Measurements from ENCODE around the gene HOXC5. TPM values are rescaled to one million over a fixed set of nuclear protein-coding genes. Genes with fewer than 3 reads are reported as not detected.

Gene HOXC5
- total RNA-seq, 1 experiment from 2014 or later: 1.1 TPM

DNA sequence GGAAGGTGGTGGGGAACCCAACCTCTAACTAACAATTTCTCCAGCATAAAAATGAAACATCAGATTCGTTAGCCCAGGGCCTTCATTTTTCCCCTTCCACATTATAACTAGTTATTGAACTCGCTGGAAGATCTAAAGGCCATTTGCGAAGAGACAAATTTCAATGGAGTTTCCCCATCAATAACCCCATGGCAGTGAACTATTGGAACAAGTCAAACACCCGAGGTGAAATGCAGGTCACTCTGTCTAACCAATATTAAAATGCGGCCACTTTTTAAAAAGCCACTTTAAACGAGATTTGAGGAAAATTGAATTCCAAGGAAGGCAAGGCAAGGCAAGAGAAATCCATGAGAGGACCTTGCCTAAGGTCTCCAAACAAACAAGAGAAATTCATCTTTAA, 16.3 kb downstream of the HOXC5 start:
- H3K27ac ChIP-seq (ENCODE audit: low read depth, low read length): no peak overlapping the region
- no peaks in the 10 kb centered on the region for H4K20me1 ChIP-seq (ENCODE audit: insufficient read depth)
- no peaks in the 10 kb centered on the region for H3K27me3 ChIP-seq (ENCODE audit: insufficient read depth, low read length)
- no peak overlapping the region for H3K4me2 ChIP-seq (ENCODE audit: low read length)
- no peak for TF ChIP-seq CBX3 (IDR thresholded peaks at IDR 0.05; ENCODE audit: low read depth)
- TF ChIP-seq ATF3 (IDR thresholded peaks at IDR 0.05): no peak
- no peak for TF ChIP-seq EZH2 (IDR thresholded peaks at IDR 0.05)
- no peak for TF ChIP-seq SRF (IDR thresholded peaks at IDR 0.05; ENCODE audit: low read depth)
- no peak overlapping the region for H2AFZ ChIP-seq (ENCODE audit: low read depth, low read length, poor library complexity, severe bottlenecking)
- ChIA-PET RAD21 (ENCODE audit: low non-redundant PET in 1 of 2, low total read pairs in 2 of 2, uncharacterized antibody in 2 of 2, unreplicated experiment in 2 of 2) (no interaction called here), CTCF (no interaction called here), POLR2A (no interaction called here)
- ATAC-seq: no peak
- H3K9ac ChIP-seq (ENCODE audit: low read length): no peak overlapping the region
- no peaks in the 10 kb centered on the region for H3K9me2 ChIP-seq (ENCODE audit: insufficient read depth)
- H3K4me3 ChIP-seq (replicated peaks in 1 of 2; ENCODE audit: low read depth in 1 of 2, low read length in 2 of 2): no peak overlapping the region
- no peaks in the 10 kb centered on the region for H3K79me2 ChIP-seq (ENCODE audit: insufficient read depth, low read length)
- no peaks in the 10 kb centered on the region for H3K9me3 ChIP-seq (ENCODE audit: control insufficient read depth in 1 of 2, insufficient read depth in 1 of 2, low read depth in 1 of 2, low read length in 2 of 2)
- no peaks in the 10 kb centered on the region for H3K36me3 ChIP-seq (ENCODE audit: control insufficient read depth in 1 of 2, insufficient read depth in 2 of 2, low read length in 2 of 2)
- no peaks in the 10 kb centered on the region for H3K4me1 ChIP-seq (ENCODE audit: control insufficient read depth in 1 of 2, insufficient read depth in 2 of 2, low read length in 2 of 2)
- no peak for DNase-seq (ENCODE audit: low read depth, low spot score)
- intact Hi-C loops (cut with micrococcal nuclease): no loop called here
- no TSS peak for BruUV-seq (replicated peaks)

DNA sequence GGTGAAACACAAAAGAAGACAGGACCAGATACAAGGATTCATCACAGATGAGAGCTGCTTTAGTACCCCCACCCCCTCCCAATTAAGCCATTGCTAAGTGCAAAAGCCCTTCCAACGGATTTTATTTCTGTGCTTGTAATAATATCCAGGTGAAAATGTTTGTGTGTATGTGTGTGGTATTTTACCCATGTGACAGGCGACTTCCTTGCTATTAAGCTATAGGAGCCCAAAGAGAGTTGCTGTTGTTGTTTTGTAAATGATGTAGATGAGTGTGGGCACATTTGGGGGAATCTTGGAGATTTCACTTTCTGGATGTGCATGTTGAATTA, 17.6 kb downstream of the HOXC5 start:
- DNase-seq (ENCODE audit: low read depth, low spot score) (no peak), ATAC-seq (no peak)
- BruUV-seq (replicated peaks): no TSS peak
- Histone ChIP-seq H3K4me1 (ENCODE audit: control insufficient read depth in 1 of 2, insufficient read depth in 2 of 2, low read length in 2 of 2) (no peaks in the 10 kb centered on the region), H3K9me3 (ENCODE audit: control insufficient read depth in 1 of 2, insufficient read depth in 1 of 2, low read depth in 1 of 2, low read length in 2 of 2) (no peaks in the 10 kb centered on the region), H4K20me1 (ENCODE audit: insufficient read depth) (no peaks in the 10 kb centered on the region), H3K36me3 (ENCODE audit: control insufficient read depth in 1 of 2, insufficient read depth in 2 of 2, low read length in 2 of 2) (no peaks in the 10 kb centered on the region), H3K79me2 (ENCODE audit: insufficient read depth, low read length) (no peaks in the 10 kb centered on the region), H3K4me2 (ENCODE audit: low read length) (no peak overlapping the region), H3K27me3 (ENCODE audit: insufficient read depth, low read length) (no peaks in the 10 kb centered on the region), H3K4me3 (replicated peaks in 1 of 2; ENCODE audit: low read depth in 1 of 2, low read length in 2 of 2) (no peak overlapping the region), H3K9ac (ENCODE audit: low read length) (no peak overlapping the region), H2AFZ (ENCODE audit: low read depth, low read length, poor library complexity, severe bottlenecking) (no peak overlapping the region), H3K9me2 (ENCODE audit: insufficient read depth) (no peaks in the 10 kb centered on the region), H3K27ac (ENCODE audit: low read depth, low read length) (no peak overlapping the region)
- ChIA-PET RAD21 (ENCODE audit: low non-redundant PET in 1 of 2, low total read pairs in 2 of 2, uncharacterized antibody in 2 of 2, unreplicated experiment in 2 of 2) (no interaction called here), CTCF (interaction anchor here (1.6 kb wide), 1 partner anchor 18 kb away, joined by 4 read pairs; the partner anchor contains the start of gene HOXC5), POLR2A (no interaction called here)
- intact Hi-C loops (cut with micrococcal nuclease): no loop called here
- TF ChIP-seq CBX3 (IDR thresholded peaks at IDR 0.05; ENCODE audit: low read depth) (no peak), POLR2AphosphoS5 (IDR thresholded peaks at IDR 0.05; ENCODE audit: low read depth, low read length) (no peak), EGR1 (IDR thresholded peaks at IDR 0.05; ENCODE audit: low read depth) (no peak), SIN3A (IDR thresholded peaks at IDR 0.05; ENCODE audit: low read depth) (no peak), ATF3 (IDR thresholded peaks at IDR 0.05) (no peak), EZH2phosphoT487 (IDR thresholded peaks at IDR 0.05; ENCODE audit: borderline replicate concordance) (no peak), YY1 (IDR thresholded peaks at IDR 0.05; ENCODE audit: extremely low read depth, insufficient replicate concordance, low read depth, low read length) (no peak), RAD21 (IDR thresholded peaks at IDR 0.05; ENCODE audit: low read depth) (no peak), MAX (IDR thresholded peaks at IDR 0.05) (no peak), POLR2A (IDR thresholded peaks at IDR 0.05; ENCODE audit: borderline replicate concordance, extremely low read depth, insufficient read depth, insufficient read length) (no peak), FOSL1 (IDR thresholded peaks at IDR 0.05; ENCODE audit: low read depth) (no peak), CEBPB (IDR thresholded peaks at IDR 0.05; ENCODE audit: low read depth) (no peak), ZFX (IDR thresholded peaks at IDR 0.05) (no peak), ELF1 (IDR thresholded peaks at IDR 0.05; ENCODE audit: borderline replicate concordance, low read depth) (no peak), JUND (IDR thresholded peaks at IDR 0.05) (no peak)
- TF ChIP-seq, protein P1, sequence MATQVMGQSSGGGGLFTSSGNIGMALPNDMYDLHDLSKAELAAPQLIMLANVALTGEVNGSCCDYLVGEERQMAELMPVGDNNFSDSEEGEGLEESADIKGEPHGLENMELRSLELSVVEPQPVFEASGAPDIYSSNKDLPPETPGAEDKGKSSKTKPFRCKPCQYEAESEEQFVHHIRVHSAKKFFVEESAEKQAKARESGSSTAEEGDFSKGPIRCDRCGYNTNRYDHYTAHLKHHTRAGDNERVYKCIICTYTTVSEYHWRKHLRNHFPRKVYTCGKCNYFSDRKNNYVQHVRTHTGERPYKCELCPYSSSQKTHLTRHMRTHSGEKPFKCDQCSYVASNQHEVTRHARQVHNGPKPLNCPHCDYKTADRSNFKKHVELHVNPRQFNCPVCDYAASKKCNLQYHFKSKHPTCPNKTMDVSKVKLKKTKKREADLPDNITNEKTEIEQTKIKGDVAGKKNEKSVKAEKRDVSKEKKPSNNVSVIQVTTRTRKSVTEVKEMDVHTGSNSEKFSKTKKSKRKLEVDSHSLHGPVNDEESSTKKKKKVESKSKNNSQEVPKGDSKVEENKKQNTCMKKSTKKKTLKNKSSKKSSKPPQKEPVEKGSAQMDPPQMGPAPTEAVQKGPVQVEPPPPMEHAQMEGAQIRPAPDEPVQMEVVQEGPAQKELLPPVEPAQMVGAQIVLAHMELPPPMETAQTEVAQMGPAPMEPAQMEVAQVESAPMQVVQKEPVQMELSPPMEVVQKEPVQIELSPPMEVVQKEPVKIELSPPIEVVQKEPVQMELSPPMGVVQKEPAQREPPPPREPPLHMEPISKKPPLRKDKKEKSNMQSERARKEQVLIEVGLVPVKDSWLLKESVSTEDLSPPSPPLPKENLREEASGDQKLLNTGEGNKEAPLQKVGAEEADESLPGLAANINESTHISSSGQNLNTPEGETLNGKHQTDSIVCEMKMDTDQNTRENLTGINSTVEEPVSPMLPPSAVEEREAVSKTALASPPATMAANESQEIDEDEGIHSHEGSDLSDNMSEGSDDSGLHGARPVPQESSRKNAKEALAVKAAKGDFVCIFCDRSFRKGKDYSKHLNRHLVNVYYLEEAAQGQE (IDR thresholded peaks at IDR 0.05; ENCODE audit: low read depth): no peak

All from HCT116 (cell line).